CD4-positive, alpha-beta T cell treated with Interleukin-15 for 1 hour (primary cell): ENCODE results near the gene LANCL2.
"Not testable (repeated sequence)": the region's sequence is repeated elsewhere in the genome, so short reads cannot be mapped to it uniquely, and the experiment has no call there.

Source experiments
- DNase-seq: peaks from one replicate; pipeline ENCODE4 v3.0.0-alpha.2; 2020

Gene LANCL2

DNA sequence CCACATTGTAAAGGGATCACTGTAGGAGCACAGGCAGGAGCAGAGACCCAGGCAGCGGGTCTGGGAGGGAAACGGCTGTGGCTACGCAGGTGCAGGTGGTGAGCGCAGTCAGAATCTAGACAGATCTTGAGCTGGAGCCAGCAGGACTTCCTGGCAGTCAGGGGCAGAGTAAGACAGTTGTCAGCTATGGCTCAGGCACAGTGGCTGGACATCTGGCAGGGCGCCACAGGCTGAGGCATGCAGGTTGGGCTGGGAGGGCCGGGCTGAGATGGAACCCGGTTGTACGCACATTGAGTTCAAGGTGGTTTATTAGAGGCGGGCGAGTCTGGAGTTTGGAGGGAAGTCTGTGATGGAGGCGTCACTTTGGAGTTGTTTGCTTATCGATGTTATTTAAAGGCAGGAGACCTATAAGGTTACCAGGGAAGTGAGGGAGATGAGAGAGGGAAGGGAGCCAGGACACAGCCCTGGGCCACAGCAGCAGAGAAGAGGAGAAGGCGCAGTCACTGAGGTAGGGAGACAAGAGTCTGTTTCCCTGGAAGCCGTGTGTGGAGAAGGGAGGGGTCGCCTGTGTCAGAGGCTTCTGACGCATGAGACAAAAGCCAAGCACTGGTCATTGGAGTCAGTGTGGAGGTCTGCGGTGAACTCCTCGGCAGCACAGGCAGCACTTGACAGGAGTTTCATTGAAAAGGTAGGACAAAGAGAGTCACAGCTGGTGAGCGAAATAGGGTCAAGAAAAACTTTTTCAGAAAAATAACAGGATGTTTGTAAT, 73.8 kb downstream of the LANCL2 start:
- no peak for DNase-seq

DNA sequence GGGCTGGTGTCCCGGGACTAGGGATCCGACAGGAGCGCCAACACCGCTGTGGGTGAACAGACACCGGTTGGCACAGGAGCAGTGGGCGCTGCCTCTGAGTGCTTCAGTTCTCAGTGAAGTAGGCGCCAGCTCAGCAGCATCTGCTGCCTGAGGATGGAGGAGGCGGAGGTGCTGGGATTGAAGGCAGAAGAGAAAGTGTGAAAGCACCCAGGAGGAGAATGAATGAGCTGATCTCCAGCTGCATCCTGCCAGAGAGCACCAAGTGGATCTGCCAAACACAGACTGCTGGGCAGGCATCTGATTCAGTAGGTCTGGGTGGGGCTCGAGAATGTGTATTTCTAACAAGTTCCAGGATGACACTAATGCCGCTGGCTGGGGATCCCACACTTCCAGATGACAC, 74.5 kb downstream of the LANCL2 start:
- DNase-seq, result no peak

DNA sequence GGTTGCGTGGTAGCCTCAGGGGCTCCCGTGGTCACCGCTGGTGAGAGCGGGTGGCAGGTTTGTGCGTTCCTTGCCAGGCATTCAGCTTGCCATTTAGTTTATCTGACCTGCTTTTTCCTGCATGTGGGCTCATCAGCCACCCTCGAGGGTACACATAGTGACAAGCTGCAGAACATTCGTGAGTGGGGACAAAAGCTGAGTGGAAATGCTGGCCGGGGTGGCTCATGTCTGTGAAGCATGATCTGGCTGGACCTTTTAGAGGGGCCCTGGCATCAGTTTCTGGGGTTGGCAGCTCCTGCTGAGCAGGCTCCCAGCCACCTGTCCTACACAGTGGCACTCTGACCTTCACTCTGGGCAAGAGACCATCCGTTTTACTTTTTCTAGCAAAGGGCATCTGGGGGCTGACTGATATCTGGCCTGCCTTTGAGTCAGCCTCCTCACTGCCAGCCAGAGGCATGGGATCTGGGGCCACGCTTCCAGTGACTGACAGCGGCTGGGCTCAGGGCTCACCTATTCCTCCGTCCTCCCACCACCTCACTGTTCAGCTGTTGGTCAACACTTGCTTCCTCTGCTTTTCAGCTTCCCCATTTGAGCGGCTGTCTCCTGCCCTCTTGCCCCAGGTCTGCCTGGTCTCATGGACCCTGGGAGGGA, 75.0 kb downstream of the LANCL2 start:
- DNase-seq, result no peak

DNA sequence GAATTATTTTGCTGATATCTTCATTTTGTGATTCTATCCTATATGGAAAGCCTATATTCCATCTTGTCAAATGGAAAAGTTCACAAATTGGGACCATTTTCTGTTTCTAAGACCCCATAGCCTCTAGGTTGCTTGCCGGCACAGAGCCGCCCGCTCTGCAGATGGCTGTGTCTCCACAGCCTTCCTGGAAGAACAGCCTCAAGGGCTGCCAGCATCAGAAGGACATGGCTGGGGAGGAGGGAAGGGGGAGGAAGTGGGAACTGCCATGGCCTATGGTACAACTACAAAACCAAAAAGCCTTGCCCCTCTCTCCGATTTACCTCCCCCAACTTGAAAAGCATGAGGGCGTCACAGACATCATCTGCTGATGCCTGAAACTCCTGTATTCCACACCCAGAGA, 75.9 kb downstream of the LANCL2 start:
- no peak for DNase-seq

DNA sequence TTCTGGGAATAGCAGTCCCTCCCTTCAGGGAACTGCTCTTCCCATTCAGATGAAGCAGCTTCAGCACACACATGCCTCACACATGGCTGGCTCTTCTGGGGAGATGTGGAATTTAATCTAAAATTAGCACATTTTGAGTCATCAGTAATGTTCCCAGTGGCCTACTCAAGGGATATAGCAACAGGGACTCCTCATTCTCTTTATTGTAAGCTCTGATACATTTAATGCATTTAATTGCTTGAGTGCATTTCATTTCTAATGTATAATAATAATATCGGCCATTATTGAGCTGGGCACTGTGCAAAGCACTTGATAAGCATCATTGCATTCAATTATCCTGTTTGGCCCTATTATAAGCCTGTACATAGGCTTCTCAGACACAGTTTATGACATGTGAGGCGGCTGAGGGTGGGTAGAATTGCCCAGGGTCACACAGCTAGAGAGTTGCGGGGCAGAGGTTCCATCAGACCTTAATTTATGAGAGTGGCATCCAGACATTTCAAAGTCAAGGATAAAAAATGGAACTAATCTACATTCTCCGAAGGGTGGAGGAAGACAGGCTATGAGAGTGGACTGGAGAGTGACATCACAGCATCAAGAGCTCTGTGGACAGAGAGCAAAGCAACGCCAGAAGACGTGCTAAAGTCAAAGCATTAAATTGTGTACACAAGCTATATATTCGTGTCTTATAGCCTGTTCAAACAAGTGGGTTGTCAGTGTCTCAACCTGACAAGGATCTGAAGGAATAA, 76.8 kb downstream of the LANCL2 start:
- DNase-seq, result no peak

DNA sequence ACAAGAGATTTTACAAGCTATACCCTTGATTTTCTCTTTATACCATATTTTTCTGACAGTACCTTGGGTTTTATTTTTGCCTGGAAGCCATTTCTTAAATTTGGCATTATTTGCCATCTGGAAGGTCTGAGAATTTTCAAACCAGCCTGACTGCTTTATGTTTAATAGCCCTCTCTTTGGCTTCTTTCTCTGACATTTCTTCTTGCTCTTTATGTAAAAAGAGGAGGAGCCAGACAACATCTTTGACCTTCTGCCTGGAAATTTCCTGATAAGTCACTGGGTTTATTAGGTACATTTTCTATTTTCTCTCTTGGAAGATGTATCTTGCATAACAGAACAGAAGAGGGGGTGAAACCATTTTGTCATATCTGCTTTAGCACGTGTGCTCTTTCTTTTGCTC, 79.6 kb downstream of the LANCL2 start:
- DNase-seq, result no peak

DNA sequence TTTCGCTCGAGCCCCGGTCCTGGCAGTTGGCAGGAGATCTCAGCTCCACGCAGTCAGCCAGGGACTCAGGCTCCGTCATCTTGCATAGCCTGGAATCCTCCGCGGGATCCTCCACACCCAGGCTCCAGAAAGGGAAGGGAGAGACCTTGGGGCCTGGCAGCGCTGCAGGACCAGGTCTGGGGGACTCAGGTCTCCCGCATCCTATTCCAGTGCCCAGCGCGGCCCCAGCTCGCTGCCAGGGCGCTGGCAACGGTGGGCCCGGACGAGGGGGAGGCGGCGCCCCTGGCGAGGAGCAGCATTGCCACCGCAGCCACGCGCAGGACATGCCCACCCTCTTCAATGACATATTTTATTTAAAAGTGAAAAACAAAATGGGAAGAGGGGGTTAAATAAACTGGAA, 83.4 kb downstream of the LANCL2 start:
- DNase-seq, result no peak

DNA sequence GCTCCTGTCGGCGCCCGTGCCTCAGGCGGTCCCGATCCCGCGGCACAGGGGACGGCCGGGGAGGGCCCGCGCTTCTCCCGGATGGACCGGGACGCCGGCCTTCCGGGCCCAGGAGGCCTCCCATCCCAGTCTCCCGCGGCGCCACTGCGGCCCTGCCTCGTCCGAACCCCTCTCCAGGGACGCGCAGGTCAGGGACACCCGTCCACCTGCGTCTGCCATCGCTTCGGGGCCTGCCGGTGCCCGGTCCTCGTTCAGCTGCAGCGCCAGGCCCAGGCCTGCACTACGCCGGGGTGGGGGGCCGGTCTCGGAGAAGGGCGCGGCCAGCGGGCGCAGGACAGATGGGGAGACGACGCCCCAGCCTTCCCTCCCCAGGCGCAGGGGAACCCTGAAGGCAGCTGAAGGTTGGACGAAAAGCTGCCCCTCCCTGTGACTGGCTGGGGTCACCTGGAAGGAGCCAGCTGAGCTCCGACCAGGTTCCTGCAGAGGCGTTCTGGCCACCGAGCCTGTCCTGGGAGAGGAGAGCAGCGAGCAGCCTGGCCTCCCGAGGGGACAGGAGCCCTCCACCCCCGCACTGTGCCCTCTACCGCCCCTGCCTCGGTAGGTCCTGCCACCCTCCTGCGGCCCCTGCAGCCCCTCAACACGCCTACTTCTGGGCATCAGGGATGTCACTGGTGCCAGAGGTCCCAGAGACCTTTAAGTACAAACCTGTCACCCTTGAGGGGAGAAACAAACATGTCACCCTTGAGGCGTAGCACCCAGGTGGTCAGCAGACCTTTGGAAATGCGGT, 84.3 kb downstream of the LANCL2 start:
- DNase-seq, result no peak

DNA sequence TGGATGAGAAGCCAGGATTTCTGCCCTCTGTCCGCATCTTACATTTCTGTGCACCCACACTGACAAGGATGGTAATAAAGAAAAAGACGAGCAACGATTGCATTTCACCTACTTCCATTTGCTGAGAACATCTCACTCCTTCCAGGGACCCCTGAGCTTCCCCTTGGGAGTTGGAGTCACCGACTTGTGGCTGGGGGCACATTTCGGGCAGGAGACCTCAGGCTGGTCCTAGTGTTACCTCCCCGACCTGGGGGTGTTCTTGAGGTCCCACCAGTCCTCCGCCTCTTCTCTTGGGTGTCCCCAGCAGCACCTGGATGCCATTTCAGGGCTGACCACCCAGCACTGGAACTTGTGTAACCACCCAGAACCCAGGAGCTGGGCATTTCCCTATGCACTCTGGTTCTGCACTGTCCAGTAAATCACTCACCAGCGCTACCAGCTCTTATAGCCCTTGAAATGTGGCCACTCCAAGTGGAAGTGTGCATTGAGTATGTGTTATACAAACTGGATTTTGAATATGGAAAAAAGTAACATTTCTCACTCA, 84.9 kb downstream of the LANCL2 start:
- no peak for DNase-seq

DNA sequence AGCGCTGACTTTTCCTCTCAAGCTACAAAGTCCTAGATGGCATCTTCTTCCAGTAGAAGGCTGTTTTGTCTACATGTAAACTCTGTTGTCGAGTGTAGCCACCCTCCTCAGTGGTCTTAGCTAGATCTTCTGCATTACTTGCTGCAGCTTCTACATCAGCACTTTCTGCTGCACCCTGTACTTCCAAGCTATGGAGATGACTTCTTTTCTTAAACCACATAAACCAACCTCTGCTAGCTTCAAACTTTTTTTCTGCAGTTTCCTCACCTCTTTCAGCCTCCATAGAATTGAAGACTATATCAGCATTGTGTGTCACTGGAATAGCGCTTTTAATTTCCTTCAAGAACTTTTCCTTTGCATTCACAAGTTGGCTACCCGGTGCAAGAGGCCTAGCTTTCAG, 87.8 kb downstream of the LANCL2 start:
- DNase-seq, result no peak

DNA sequence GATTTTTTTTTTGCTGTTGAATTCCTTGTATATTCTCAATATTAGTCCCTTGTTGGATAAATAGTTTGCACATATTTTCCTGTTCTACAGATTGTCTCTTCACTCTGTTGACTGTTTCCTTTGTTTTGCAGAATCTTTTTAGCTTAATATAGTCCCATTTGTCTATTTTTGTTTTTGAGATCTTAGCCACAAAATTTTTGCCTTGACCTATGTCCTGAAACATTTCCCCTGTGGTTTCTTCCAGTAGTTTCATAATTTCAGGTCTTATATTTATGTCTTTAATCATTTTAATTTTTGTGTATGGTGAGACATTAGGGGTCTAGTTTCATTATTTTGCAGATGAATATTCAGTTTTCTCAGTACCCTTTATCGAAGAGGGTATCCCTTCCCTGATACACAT, 92.7 kb downstream of the LANCL2 start:
- DNase-seq, result no peak

DNA sequence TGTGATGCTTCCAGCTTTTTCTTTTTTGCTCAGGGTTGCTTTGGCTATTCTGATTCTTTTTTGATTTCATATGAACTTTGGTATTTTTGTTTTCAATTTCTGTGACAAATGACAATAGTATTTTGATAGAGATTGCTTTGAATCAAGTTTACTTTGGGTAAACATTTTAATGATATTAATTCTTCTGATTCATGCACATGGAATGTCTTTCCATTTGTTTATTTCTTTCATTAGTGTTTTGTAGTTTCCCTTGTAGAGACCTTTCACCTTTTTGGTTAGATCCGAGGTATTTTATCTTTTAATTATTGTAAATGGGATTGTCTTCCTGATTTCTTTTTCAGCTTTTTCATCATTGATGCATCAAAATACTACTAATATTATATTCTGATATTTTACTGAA, 93.2 kb downstream of the LANCL2 start:
- DNase-seq, result no peak

DNA sequence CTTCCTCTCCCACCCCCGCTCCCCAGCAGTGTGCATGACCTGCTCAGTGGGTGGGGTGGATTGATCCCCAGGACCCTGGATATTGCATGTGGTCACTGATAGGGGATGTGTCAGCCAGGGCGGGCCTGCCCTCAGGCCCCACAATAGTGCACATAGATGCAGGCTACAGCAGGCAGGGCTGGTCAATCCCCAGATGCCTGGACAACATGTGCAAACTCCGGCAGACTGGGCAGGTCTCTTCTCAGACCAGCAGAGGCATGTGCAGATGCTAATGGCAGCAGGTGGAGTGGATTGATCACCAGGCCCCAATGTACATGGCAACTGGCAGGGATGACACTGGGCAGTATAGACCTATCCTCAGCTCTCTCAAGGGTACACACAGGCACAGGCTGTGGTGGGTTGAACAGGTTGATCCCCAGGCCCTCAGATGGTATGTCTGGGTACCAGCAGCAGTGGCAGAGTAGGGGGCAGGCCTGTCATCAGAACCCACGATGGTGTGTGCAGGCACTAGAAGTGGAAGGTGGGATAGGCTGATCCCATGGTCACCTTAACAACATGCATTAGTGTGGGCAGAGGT, 98.6 kb downstream of the LANCL2 start:
- DNase-seq, result no peak

DNA sequence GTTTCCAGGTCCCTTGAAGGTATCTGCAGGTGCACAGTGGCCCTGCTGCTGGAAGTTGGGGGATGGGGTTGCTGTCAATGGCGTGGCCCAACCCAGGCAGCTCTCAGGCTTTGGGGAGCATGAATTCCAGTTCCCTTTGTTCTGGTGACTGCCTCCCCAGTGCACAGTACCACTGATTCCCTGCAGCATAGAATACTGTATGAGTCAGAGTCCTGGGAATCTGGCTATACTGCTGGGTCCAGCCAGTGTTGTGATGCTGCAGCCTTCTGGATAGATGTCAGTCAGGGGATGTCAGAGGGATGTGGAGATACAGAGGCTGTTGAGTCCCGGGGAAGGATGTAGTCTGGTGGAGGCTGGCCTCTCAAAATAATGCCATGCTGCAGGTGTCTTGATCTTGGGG, 99.3 kb downstream of the LANCL2 start:
- no peak for DNase-seq

DNA sequence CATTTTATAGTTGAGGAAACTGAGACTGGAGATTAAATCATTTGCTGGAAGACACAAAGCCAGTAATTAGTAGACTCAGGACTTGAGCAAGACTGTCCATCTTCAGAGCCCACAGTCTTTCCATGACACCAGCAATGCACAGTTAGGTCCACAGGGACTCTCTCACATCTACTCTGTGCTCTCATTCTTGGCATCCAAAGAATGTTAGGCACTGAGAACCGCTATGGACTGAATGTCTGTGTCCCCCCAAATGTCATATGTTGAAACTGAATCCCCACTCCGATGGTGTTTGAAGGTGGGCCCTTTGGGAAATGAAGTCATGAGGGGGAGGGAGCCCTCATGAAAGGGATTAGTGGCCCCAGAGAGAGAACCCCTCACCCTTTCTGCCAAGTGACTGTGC, 100.6 kb downstream of the LANCL2 start:
- no peak for DNase-seq

DNA sequence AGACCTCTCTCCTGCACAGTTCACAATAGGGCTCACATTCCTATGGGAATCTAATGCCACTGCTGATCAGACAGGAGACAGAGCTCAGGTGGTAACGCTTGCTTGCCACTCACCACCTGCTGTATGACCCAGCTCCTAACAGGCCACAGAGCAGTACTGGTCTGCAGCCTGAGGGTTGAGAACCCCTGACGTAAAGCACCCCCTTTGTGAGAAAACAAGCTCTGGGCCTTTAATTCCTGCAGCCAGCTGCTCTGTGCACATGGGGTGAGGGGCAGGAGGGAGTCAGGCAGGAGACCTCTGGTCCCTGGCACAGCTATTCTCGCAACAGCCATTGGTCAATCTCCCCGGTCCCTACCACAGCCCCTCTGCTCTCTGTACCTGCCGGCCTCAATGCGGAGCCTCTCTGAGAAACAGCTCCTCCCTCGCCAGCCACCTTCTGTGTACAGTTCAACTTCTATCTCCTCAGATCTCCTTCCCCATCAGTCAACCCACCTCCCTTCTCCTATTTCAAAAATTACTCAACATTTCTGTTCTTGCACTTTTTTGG, 102.0 kb downstream of the LANCL2 start:
- no peak for DNase-seq

DNA sequence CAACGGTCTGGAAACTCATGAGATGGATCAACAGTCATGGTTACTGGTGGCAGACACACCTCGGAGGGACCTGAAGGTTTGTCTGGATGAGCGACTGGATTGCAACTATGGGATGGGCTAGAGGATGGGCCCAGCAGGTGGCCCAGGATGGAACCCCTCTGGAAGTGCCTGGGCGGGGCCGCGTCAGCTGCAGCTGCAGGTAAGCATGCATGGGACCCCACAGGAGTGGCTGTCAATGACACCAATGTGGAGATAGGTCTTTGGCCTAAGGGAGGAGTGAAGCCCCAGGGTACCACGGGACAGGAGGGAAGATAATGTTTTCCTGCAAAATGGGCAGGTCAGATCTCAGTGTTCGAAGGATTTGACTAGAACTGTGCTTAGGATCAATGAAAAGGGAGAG, 103.4 kb downstream of the LANCL2 start:
- no peak for DNase-seq

DNA sequence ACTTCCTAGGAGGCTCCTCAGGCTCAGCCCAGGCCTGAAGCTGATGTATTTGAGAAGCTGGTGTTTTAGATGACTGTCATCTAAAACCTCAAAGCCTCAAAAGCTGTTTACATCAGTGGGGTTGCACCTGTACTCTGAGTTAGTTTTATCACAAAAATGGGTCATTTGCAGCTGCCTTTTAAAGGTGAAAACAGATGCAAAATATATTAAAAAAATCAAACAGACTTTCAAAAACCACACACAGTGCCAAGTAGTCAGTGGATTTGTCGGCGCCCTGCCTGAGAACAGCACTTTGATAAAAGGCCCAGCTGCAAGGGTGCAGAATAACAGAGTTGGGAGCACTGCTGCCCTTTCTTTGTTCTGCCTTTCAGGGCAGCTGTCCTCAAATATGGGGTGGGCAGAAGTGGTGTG, 104.1 kb downstream of the LANCL2 start:
- DNase-seq, result no peak

DNA sequence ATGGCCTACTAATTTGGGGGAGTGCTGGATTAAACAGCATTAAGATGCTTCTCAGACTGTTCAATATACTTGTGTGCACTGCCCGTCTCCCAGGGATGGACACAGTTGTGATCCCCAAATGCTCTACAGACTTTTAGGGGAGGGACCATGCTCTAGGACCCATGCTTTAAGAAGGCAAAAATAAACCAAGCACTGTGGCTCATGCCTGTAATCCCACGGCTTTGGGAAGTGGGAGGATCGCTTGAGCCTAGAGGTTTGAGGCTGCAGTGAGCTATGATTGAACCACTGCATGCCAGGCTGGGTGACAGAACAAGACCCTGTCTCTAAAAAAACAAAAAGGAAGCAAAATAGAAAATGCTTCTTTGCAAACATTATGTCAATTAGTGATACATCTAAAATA, 104.6 kb downstream of the LANCL2 start:
- no peak for DNase-seq

DNA sequence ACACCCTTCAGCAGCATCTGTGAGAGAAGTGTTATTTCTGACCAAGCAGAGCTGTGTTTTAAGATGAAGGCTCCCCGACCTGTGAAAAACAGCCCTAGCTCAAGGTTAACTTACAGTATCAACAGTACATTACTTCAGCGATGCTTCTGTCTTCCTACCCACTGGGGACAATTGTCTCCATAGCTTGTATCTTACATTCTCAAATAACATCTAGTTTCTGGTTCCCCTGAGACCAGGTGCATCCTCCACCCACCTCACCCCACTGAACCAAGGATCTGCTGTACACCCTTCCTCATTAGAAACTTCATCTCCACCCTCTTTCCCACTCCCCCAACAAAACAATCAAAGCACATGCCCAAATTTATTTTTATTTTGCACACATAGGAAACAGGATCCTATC, 105.1 kb downstream of the LANCL2 start:
- no peak for DNase-seq

DNA sequence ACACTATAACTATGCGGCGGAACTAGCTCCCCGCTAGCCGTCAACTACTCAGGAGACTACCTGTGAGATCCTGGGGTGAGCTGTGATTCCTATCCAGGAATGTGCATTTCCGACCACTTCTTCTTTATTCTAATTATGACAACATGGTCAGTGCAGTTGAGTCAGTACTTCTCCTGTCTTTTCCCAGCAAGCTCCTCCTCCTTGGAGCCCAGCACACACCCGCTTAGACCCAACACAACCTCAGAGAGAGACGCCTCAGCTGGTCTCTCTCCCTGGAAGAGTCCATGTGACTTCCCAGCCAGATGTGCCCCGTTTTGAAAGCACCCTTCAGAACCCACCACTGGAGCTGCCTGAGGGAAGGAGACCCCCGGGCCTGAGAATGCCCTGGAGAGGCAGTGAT, 106.5 kb downstream of the LANCL2 start:
- not testable (repeated sequence) for DNase-seq

DNA sequence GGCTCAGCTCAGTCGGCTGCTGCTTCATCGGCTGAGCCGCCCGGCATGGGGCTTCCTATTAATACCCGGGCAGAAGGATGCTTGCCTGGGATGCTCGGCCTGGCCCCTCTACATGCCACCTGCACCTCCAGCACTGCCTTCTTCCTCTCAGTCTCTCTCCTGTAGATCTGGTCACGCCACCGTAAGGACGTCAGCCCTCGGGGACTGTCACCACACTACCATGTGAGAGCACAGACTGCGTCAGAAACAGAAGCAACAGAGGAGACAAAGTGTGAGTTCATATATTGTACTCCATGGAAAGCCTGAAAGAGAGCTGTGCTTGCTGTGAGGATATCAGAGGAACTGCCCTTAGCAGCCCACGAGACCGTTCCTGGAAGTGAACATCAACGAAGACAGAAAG, 107.3 kb downstream of the LANCL2 start:
- DNase-seq, result not testable (repeated sequence)
